Liver (tissue), 9 donors: Measurements from ENCODE around the gene DOK5. TPM values are rescaled to one million over a fixed set of nuclear protein-coding genes. Genes with fewer than 3 reads are reported as not detected.

Experiments used
- DNase-seq: peaks from one replicate; pipeline ENCODE4 v3.0.0-alpha.2; 2017; ENCODE audit warnings: low spot score
- H3K27ac ChIP-seq, 2 donors: one replicate each; pipeline ENCODE4 v1.7.0; 2013; ENCODE audit warnings: inconsistent platforms in 2 of 2, low read length in 2 of 2, control low read depth in 1 of 2, low read depth in 1 of 2, mild to moderate bottlenecking in 1 of 2
- H3K27me3 ChIP-seq, 4 donors: one replicate each; pipeline versions ENCODE4 v1.6.1 to v1.7.0; 2013; ENCODE audit warnings: low read length in 3 of 4, inconsistent platforms in 1 of 4, mild to moderate bottlenecking in 1 of 4, moderate library complexity in 1 of 4; ENCODE audit not compliant: control insufficient read depth in 4 of 4, insufficient read depth in 4 of 4
- H3K36me3 ChIP-seq, 4 donors: one replicate each; pipeline versions ENCODE4 v1.6.1 to v1.7.0; 2013; ENCODE audit warnings: low read length in 3 of 4, mild to moderate bottlenecking in 3 of 4, low read depth in 1 of 4, moderate library complexity in 1 of 4; ENCODE audit not compliant: control insufficient read depth in 4 of 4, insufficient read depth in 3 of 4
- H3K4me1 ChIP-seq, 4 donors: one replicate each; pipeline versions ENCODE4 v1.6.1 to v1.7.0; 2013; ENCODE audit warnings: low read length in 3 of 4, mild to moderate bottlenecking in 3 of 4, moderate library complexity in 1 of 4; ENCODE audit not compliant: control insufficient read depth in 4 of 4, insufficient read depth in 4 of 4
- H3K4me3 ChIP-seq, 3 donors: one replicate each; pipeline versions ENCODE4 v1.6.1 to v1.7.0; 2013; ENCODE audit warnings: low read length in 3 of 3, control low read depth in 1 of 3, low read depth in 1 of 3, mild to moderate bottlenecking in 1 of 3
- H3K9ac ChIP-seq, 2 donors: one replicate each; pipeline ENCODE4 v1.7.0; 2013; ENCODE audit warnings: low read length in 2 of 2, mild to moderate bottlenecking in 2 of 2, moderate library complexity in 2 of 2, control low read depth in 1 of 2, low read depth in 1 of 2
- H3K9me3 ChIP-seq, 4 donors: one replicate each; pipeline versions ENCODE4 v1.6.1 to v1.7.0; 2013; ENCODE audit warnings: low read length in 3 of 4; ENCODE audit not compliant: control insufficient read depth in 4 of 4
- ATF3 ChIP-seq: IDR thresholded peaks from 2 replicates; pipeline ENCODE4 v1.6.1; 2016; ENCODE audit warnings: antibody characterized with exemption
- CTCF ChIP-seq: fragments of 150-350 bp; IDR thresholded peaks from 2 replicates; pipeline ENCODE4 v1.5.1; 2017; ENCODE audit warnings: improper control_type of control experiment, low read depth, low read length; ENCODE audit not compliant: missing input control
- EGR1 ChIP-seq, 2 donors: IDR thresholded peaks; 2 replicates each; pipeline ENCODE4 v1.6.1; 2016 to 2018; ENCODE audit warnings: antibody characterized with exemption in 2 of 2, low read depth in 2 of 2
- FOXA1 ChIP-seq: IDR thresholded peaks from 2 replicates; pipeline ENCODE4 v1.6.1; 2016; ENCODE audit warnings: antibody characterized with exemption
- GABPA ChIP-seq, 2 donors: IDR thresholded peaks in 1 of 2; conservative IDR thresholded peaks in 1 of 2; 2 replicates each; pipeline ENCODE4 v1.6.1; 2016; ENCODE audit warnings: antibody characterized with exemption in 2 of 2, mild to moderate bottlenecking in 1 of 2, moderate library complexity in 1 of 2
- HNF4G ChIP-seq: IDR thresholded peaks from 2 replicates; pipeline ENCODE4 v1.6.1; 2016; ENCODE audit warnings: antibody characterized with exemption
- JUND ChIP-seq, 2 donors: IDR thresholded peaks; 2 replicates each; pipeline ENCODE4 v1.6.1; 2016; ENCODE audit warnings: antibody characterized with exemption in 2 of 2
- MAX ChIP-seq: IDR thresholded peaks from 2 replicates; pipeline ENCODE4 v1.6.1; 2016; ENCODE audit warnings: antibody characterized with exemption
- NR2F2 ChIP-seq: IDR thresholded peaks from 2 replicates; pipeline ENCODE4 v1.6.1; 2016; ENCODE audit warnings: antibody characterized with exemption
- RAD21 ChIP-seq, 2 donors: IDR thresholded peaks; 2 replicates each; pipeline ENCODE4 v1.6.1; 2016; ENCODE audit warnings: antibody characterized with exemption in 2 of 2, mild to moderate bottlenecking in 2 of 2
- REST ChIP-seq: IDR thresholded peaks from 2 replicates; pipeline ENCODE4 v1.6.1; 2016; ENCODE audit warnings: antibody characterized with exemption, mild to moderate bottlenecking
- RXRA ChIP-seq, 2 donors: IDR thresholded peaks; 2 replicates each; pipeline ENCODE4 v1.6.1; 2017 to 2018; ENCODE audit warnings: antibody characterized with exemption in 2 of 2, mild to moderate bottlenecking in 1 of 2
- SP1 ChIP-seq: IDR thresholded peaks from 2 replicates; pipeline ENCODE4 v1.6.1; 2018; ENCODE audit warnings: antibody characterized with exemption, mild to moderate bottlenecking
- TAF1 ChIP-seq: conservative IDR thresholded peaks from 2 replicates; pipeline ENCODE4 v1.6.1; 2016; ENCODE audit warnings: antibody characterized with exemption, mild to moderate bottlenecking
- YY1 ChIP-seq: IDR thresholded peaks from 2 replicates; pipeline ENCODE4 v1.6.1; 2016; ENCODE audit warnings: antibody characterized with exemption, mild to moderate bottlenecking
- ZBTB33 ChIP-seq: IDR thresholded peaks from 2 replicates; pipeline ENCODE4 v1.6.1; 2016; ENCODE audit warnings: antibody characterized with exemption
- WGBS: extraction: QIAGEN DNeasy Blood & Tissue Kit; methylation state at CpG from one replicate; pipeline ENCODE4 v1.1.7; 2013; 5-methylcytosine and 5-hydroxymethylcytosine counted together
- polyA plus RNA-seq, 2 donors: library from polyadenylated mRNA; stranded (reverse) in 1 of 2; unstranded in 1 of 2; fragments of 200-250 nt in 1 of 2; fragments of >200 nt in 1 of 2; fragmentation: Nextera tagmentation in 1 of 2; extraction: Ambion mirVana in 1 of 2; gene quantifications; one replicate each; pipeline versions ENCODE4 v1.2.1 to v1.2.3, GENCODE V29; 2013 to 2015
- total RNA-seq, 2 donors: library from RNA; depleted of rRNA; stranded (reverse); fragments of >200 nt; gene quantifications; one replicate each; pipeline ENCODE4 v1.2.3, GENCODE V29; 2014
- donor health status: healthy.
- donor health status: healthy.
- donor health status: healthy.
- donor health status: healthy.
- donor health status: healthy.

Gene DOK5
- total and polyA plus RNA-seq, 4 donors: 0.05 to 0.16 (median 0.09) TPM

GRCh38 chr20:54556406-54556805 is 81.0 kb downstream of the DOK5 start:
- H3K4me1 ChIP-seq: no peaks in the 10 kb centered on the region
- H3K27me3 ChIP-seq: peaks cover 0 to 4% (median 0%) of the 10 kb centered on the region in 4 donors
- H3K27ac ChIP-seq: no peak overlapping the region
- no peaks in the 10 kb centered on the region for H3K9me3 ChIP-seq
- TF ChIP-seq HNF4G (no peak), RXRA (IDR thresholded peaks at IDR 0.05) (no peak), JUND (IDR thresholded peaks at IDR 0.05) (no peak), EGR1 (IDR thresholded peaks at IDR 0.05; ENCODE audit: low read depth in 2 of 2) (no peak), NR2F2 (no peak), ATF3 (no peak), FOXA1 (no peak), GABPA (IDR thresholded peaks at IDR 0.05 in 1 of 2, conservative IDR thresholded peaks at IDR 0.05 in 1 of 2) (no peak), YY1 (no peak), TAF1 (no peak), ZBTB33 (no peak), REST (no peak), SP1 (no peak), CTCF (no peak), MAX (no peak), RAD21 (IDR thresholded peaks at IDR 0.05) (no peak)
- H3K9ac ChIP-seq: no peak overlapping the region
- no peak for DNase-seq
- peaks cover 0 to 2% (median 0%) of the 10 kb centered on the region in 4 donors for H3K36me3 ChIP-seq
- WGBS: 81% methylated on average over 2 of the region's 2 CpGs
- no peak overlapping the region for H3K4me3 ChIP-seq
